Neuronal stem cell (in vitro differentiated cells): ENCODE data around the gene RIN2.

ENCODE experiments used
- DNase-seq: peaks from one replicate; pipeline ENCODE4 v3.0.0-alpha.2; 2013; ENCODE audit warnings: low spot score
- H2AFZ ChIP-seq: one replicate; pipeline ENCODE4 v1.6.1; 2013; ENCODE audit warnings: mild to moderate bottlenecking, low read length, inconsistent platforms
- H2AK5ac ChIP-seq: 2 replicates; pipeline ENCODE4 v1.6.1; 2013; ENCODE audit warnings: low read depth, mild to moderate bottlenecking, inconsistent platforms, low read length, moderate library complexity, mixed read lengths
- H2BK120ac ChIP-seq: 2 replicates; pipeline ENCODE4 v1.6.1; 2013; ENCODE audit warnings: low read depth, mild to moderate bottlenecking, inconsistent platforms, low read length, moderate library complexity, mixed read lengths
- H2BK12ac ChIP-seq: one replicate; pipeline ENCODE4 v1.6.1; 2013; ENCODE audit warnings: low read length, inconsistent platforms
- H2BK15ac ChIP-seq: 2 replicates; pipeline ENCODE4 v1.6.1; 2013; ENCODE audit warnings: mild to moderate bottlenecking, low read length, inconsistent platforms, mixed read lengths
- H2BK5ac ChIP-seq: one replicate; pipeline ENCODE4 v1.6.1; 2013; ENCODE audit warnings: inconsistent platforms, mild to moderate bottlenecking, low read length, moderate library complexity
- H3K14ac ChIP-seq: one replicate; pipeline ENCODE4 v1.6.1; 2013; ENCODE audit warnings: low read length, inconsistent platforms
- H3K18ac ChIP-seq: 2 replicates; pipeline ENCODE4 v1.6.1; 2013; ENCODE audit warnings: low read length, inconsistent platforms
- H3K23ac ChIP-seq: 2 replicates; pipeline ENCODE4 v1.6.1; 2013; ENCODE audit warnings: low read depth, mild to moderate bottlenecking, mixed read lengths, low read length, inconsistent platforms; ENCODE audit not compliant: poor library complexity
- H3K27ac ChIP-seq: replicated peaks from 3 replicates; pipeline ENCODE4 v1.5.1; 2013; ENCODE audit warnings: low read length, inconsistent platforms
- H3K27me3 ChIP-seq, 3 experiments: 2 replicates each; pipeline ENCODE4 v1.6.1; 2013; ENCODE audit warnings: low read length in 3 of 3, mild to moderate bottlenecking in 2 of 3, inconsistent platforms in 1 of 3, low read depth in 1 of 3, mixed read lengths in 1 of 3, moderate library complexity in 1 of 3; ENCODE audit not compliant: control insufficient read depth in 3 of 3, insufficient read depth in 3 of 3
- H3K36me3 ChIP-seq, 2 donors: replicated peaks in 1 of 2; 2 replicates each; pipeline ENCODE4 v1.6.1; 2013; ENCODE audit warnings: low read length in 2 of 2; ENCODE audit not compliant: control insufficient read depth in 2 of 2, insufficient read depth in 2 of 2
- H3K4ac ChIP-seq: 2 replicates; pipeline ENCODE4 v1.6.1; 2013; ENCODE audit warnings: inconsistent platforms, mild to moderate bottlenecking, low read length, moderate library complexity
- H3K4me1 ChIP-seq, 2 donors: 1 replicate in 1 of 2; 2 replicates in 1 of 2; pipeline ENCODE4 v1.6.1; 2013; ENCODE audit warnings: low read length in 2 of 2, low read depth in 1 of 2; ENCODE audit not compliant: control insufficient read depth in 2 of 2, insufficient read depth in 1 of 2
- H3K4me2 ChIP-seq: one replicate; pipeline ENCODE4 v1.6.1; 2013; ENCODE audit warnings: mild to moderate bottlenecking, low read length, inconsistent platforms; ENCODE audit not compliant: insufficient read depth, poor library complexity, severe bottlenecking
- H3K4me3 ChIP-seq, 2 donors: 2 replicates each; pipeline ENCODE4 v1.5.1; 2013; ENCODE audit warnings: low read length in 2 of 2, mild to moderate bottlenecking in 2 of 2, inconsistent platforms in 1 of 2, moderate library complexity in 1 of 2
- H3K79me1 ChIP-seq: one replicate; pipeline ENCODE4 v1.6.1; 2013; ENCODE audit warnings: low read depth, mild to moderate bottlenecking, inconsistent platforms, low read length, moderate library complexity
- H3K9ac ChIP-seq: one replicate; pipeline ENCODE4 v1.6.1; 2013; ENCODE audit warnings: mild to moderate bottlenecking, low read depth, low read length, inconsistent platforms; ENCODE audit not compliant: poor library complexity
- H3K9me3 ChIP-seq, 2 donors: replicated peaks in 1 of 2; 2 replicates each; pipeline versions ENCODE3 to v1.6.1; 2013; ENCODE audit warnings: low read length in 2 of 2, mild to moderate bottlenecking in 2 of 2, inconsistent platforms in 1 of 2, low read depth in 1 of 2, mixed read lengths in 1 of 2, moderate library complexity in 1 of 2; ENCODE audit not compliant: control insufficient read depth in 2 of 2, insufficient read depth in 1 of 2
- H4K8ac ChIP-seq: one replicate; pipeline ENCODE4 v1.6.1; 2013; ENCODE audit warnings: low read depth, mild to moderate bottlenecking, inconsistent platforms, low read length, moderate library complexity
- H4K91ac ChIP-seq: one replicate; pipeline ENCODE4 v1.6.1; 2013; ENCODE audit warnings: low read length, low read depth, mild to moderate bottlenecking, inconsistent platforms; ENCODE audit not compliant: poor library complexity
- whole genome bisulfite sequencing, 2 donors: extraction: QIAGEN DNeasy Blood & Tissue Kit; methylation state at CpG; one replicate each; pipeline ENCODE4 v1.1.7; 2013; ENCODE audit warnings: missing lambda C conversion rate in 2 of 2, mixed read lengths in 1 of 2; ENCODE audit not compliant: insufficient read length in 2 of 2, insufficient replicate concordance in 1 of 2; ENCODE audit errors: extremely low coverage in 2 of 2; 5-methylcytosine and 5-hydroxymethylcytosine counted together

RIN2 gene

DNA sequence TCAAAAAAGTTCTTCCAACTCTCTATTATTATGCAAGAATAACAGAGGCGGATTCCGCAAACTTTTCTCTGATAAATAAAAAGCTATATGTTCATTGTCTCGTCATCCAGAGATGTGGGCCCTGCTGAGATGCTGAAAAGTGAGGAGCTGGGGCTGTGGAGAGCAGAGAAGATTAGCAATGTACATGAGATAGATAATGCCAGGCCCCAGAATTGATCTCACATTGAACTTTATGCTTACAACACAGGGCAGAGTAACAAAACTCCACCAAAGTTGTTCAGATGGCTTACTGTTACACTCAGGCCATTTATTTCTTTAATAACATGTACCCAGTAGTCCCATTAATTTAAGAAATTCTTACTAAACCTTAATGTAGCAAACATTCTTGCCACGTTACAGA, 32.7 kb upstream of the RIN2 start:
- no peak overlapping the region for H3K14ac ChIP-seq
- WGBS, 2 donors, result no CpG with 5 or more reads among the region's 4 CpGs

DNA sequence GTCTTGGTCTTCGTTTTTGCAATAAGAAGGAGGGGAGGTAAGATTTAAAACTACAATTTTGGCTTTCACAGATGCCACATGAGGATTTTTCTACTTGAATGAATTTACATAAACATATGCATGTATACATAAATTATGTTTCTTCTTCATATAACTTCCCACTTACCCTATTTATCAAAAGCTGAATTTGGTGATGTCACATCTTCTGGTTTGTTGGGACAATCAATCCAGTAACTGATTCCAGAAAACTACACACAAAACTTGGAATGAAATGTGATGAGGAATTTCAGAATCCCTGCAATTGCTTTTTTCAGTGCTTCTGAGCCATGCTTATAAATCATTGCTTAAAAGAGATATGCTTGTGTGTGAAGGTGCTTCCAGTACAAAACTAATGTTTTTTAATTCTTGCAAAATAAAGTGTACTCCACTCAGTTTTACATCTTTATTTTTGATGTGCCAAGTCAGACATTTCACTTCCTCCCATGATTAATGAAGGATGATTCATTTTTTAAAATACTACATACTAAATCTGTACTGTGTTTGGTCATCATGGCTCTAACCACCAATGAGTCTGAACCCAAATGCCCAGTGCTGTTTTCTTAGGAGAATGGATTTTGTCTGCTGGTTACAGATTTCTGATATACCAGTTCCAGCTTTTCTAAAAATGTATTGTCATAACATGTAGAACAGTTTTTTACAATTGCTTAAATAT, 32.1 kb upstream of the RIN2 start:
- H3K79me1 ChIP-seq, result peaks cover 1% of the 10 kb centered on the region
- DNase-seq, result no peak
- no peak overlapping the region for H3K18ac ChIP-seq
- no CpG with 5 or more reads among the region's 1 CpG for WGBS, 2 donors
- H3K36me3 ChIP-seq, result no peaks in the 10 kb centered on the region
- no peak overlapping the region for H3K27ac ChIP-seq
- H3K4me1 ChIP-seq, result no peaks in the 10 kb centered on the region
- no peaks in the 10 kb centered on the region for H3K27me3 ChIP-seq
- H3K9ac ChIP-seq, result no peak overlapping the region
- H2AFZ ChIP-seq, result no peak overlapping the region
- no peak overlapping the region for H2BK5ac ChIP-seq
- no peak overlapping the region for H3K23ac ChIP-seq
- no peak overlapping the region for H2BK15ac ChIP-seq
- no peak overlapping the region for H4K8ac ChIP-seq
- no peak overlapping the region for H3K4ac ChIP-seq
- no peak overlapping the region for H4K91ac ChIP-seq
- no peak overlapping the region for H3K14ac ChIP-seq
- H3K9me3 ChIP-seq, result no peaks in the 10 kb centered on the region
- no peak overlapping the region for H2BK120ac ChIP-seq
- no peak overlapping the region for H3K4me2 ChIP-seq
- H2AK5ac ChIP-seq, result no peak overlapping the region
- no peak overlapping the region for H3K4me3 ChIP-seq
- no peak overlapping the region for H2BK12ac ChIP-seq

More for the DNA sequence above, 32.7 kb upstream of the RIN2 start:
- no peak overlapping the region for H2AFZ ChIP-seq
- H2BK15ac ChIP-seq, result no peak overlapping the region
- H2AK5ac ChIP-seq, result no peak overlapping the region
- H3K27me3 ChIP-seq, result no peaks in the 10 kb centered on the region
- no peak overlapping the region for H3K4me3 ChIP-seq
- no peak overlapping the region for H2BK12ac ChIP-seq
- no peaks in the 10 kb centered on the region for H3K4me1 ChIP-seq
- no peak overlapping the region for H4K8ac ChIP-seq
- no peak overlapping the region for H2BK120ac ChIP-seq
- H3K36me3 ChIP-seq, result no peaks in the 10 kb centered on the region
- H3K79me1 ChIP-seq, result peaks cover 1% of the 10 kb centered on the region
- no peak overlapping the region for H3K4ac ChIP-seq
- no peaks in the 10 kb centered on the region for H3K9me3 ChIP-seq
- no peak overlapping the region for H3K23ac ChIP-seq
- no peak for DNase-seq
- H3K4me2 ChIP-seq, result no peak overlapping the region
- H4K91ac ChIP-seq, result no peak overlapping the region
- H2BK5ac ChIP-seq, result no peak overlapping the region
- H3K27ac ChIP-seq, result no peak overlapping the region
- no peak overlapping the region for H3K18ac ChIP-seq
- no peak overlapping the region for H3K9ac ChIP-seq

DNA sequence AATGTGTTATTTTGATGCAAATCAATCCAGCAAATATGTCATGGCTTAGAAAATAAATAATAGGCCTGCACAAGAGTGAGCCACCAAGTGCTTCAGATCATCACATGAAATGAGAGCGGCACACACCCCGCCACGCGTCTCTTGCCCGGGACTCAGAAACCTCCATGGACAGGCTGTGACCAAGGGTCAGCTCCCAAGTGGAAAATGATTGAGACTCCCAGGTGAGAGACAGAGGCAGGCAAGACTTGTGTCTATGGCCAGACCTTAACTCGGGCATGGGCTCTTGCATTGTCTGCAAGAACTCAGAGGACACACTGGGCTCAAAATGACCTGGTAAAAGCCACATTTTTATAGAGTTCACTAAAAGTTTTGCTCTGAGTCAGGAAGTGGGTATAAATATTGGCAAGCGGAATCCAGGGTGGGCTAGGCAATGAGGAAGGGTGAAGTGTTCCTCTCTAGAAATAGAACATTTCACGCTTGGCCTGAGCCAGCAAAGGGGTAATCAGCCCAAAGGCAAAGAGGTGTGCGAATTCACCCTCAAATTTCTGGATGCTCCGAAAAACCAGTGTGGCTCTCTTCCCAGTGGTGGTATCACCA, 30.7 kb upstream of the RIN2 start:
- Histone ChIP-seq H3K27me3 (no peaks in the 10 kb centered on the region), H2BK5ac (no peak overlapping the region), H2AK5ac (no peak overlapping the region), H4K8ac (no peak overlapping the region), H3K4me2 (no peak overlapping the region), H3K9me3 (no peaks in the 10 kb centered on the region), H2AFZ (no peak overlapping the region), H3K4me3 (no peak overlapping the region), H3K23ac (no peak overlapping the region), H2BK12ac (no peak overlapping the region), H3K27ac (no peak overlapping the region), H3K4ac (no peak overlapping the region), H3K79me1 (peaks cover 1% of the 10 kb centered on the region), H4K91ac (no peak overlapping the region), H3K4me1 (no peaks in the 10 kb centered on the region), H3K14ac (no peak overlapping the region), H3K9ac (no peak overlapping the region), H2BK120ac (no peak overlapping the region), H3K18ac (no peak overlapping the region), H2BK15ac (no peak overlapping the region), H3K36me3 (no peaks in the 10 kb centered on the region)
- no peak for DNase-seq
- no CpG with 5 or more reads among the region's 10 CpGs for WGBS, 2 donors

DNA sequence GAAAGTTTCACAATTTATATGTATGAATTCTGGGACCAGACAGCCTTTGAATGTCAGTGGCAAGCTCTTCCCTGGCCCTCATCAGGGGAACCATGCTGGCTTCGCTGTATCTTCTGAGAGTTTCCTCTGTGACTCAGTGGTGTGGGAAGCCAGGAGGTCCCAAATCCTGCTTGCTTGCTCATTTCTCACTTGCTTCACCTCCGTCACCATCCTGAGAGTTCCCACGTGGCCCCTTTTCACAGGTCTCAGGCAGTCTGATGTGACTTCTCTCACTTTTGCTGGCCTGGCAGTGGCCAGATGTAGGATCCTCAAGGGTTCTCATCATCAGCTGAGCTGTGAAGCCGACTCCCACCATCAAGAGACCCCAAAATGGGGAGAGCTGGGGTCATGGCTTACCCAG, 28.4 kb upstream of the RIN2 start:
- no peak overlapping the region for H2BK12ac ChIP-seq
- H4K91ac ChIP-seq, result no peak overlapping the region
- H2BK15ac ChIP-seq, result no peak overlapping the region
- no peak overlapping the region for H2BK5ac ChIP-seq
- no peaks in the 10 kb centered on the region for H3K79me1 ChIP-seq
- H3K4me3 ChIP-seq, result no peak overlapping the region
- no peak overlapping the region for H3K4me2 ChIP-seq
- H3K4me1 ChIP-seq, result peaks cover 0 to 2% of the 10 kb centered on the region in 2 donors
- H3K9me3 ChIP-seq, result no peaks in the 10 kb centered on the region
- H3K4ac ChIP-seq, result no peak overlapping the region
- H3K23ac ChIP-seq, result no peak overlapping the region
- H3K14ac ChIP-seq, result no peak overlapping the region
- H3K27ac ChIP-seq, result no peak overlapping the region
- no peak for DNase-seq
- no peak overlapping the region for H2BK120ac ChIP-seq
- no peaks in the 10 kb centered on the region for H3K36me3 ChIP-seq
- H3K9ac ChIP-seq, result no peak overlapping the region
- WGBS, 2 donors, result no CpG with 5 or more reads among the region's 4 CpGs
- H2AFZ ChIP-seq, result no peak overlapping the region
- no peaks in the 10 kb centered on the region for H3K27me3 ChIP-seq
- H4K8ac ChIP-seq, result no peak overlapping the region
- no peak overlapping the region for H2AK5ac ChIP-seq
- no peak overlapping the region for H3K18ac ChIP-seq
